GM21515 (cell line): Measurements from ENCODE around the gene IL11.
"Not testable (repeated sequence)": the region's sequence is repeated elsewhere in the genome, so short reads cannot be mapped to it uniquely, and the experiment has no call there.

Source experiments
- ATAC-seq: cut with Tn5 transposase; IDR thresholded peaks from one replicate; pipeline ENCODE4 v1.9.1; 2021; ENCODE audit not compliant: unreplicated experiment

IL11 gene

DNA sequence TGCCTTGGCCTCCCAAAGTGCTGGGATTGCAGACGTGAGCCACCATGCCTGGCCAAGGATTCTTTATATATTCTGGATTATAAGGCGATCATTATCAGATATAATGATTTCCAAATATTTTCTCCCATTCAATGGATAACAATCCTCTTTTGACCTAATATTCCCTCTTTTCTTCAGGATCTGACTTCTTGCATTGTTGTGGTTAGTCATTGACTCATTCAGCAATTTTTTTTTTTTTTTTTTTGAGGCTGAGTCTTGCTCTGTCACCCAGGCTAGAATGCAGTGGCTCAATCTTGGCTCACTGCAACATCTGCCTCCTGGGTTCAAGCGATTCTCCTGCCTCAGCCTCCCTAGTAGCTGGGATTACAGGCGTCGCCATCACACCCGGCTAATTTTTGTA, 40.5 kb downstream of the IL11 start:
- ATAC-seq, result not testable (repeated sequence)

DNA sequence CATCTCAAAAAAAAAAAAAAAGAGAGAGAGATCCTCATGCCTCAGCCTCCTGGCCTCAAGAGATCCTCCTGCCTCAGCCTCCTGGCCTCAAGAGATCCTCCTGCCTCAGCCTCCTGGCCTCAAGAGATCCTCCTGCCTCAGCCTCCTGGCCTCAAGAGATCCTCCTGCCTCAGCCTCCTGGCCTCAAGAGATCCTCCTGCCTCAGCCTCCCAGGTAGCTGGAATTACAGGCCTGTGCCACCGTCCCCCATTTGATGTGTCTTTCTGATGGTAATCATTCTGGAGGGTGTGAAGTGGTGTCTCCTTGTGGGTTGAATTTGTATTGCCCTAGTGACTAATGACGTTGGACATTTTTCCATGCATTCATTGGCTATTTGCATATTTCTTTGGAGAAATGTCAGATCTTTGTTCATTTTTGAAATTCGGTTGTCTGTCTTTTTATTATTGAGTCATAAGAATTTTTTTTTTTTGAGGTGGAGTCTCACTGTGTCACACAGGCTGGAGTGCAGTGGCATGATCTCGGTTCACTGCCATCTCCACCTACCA, 41.4 kb downstream of the IL11 start:
- not testable (repeated sequence) for ATAC-seq

DNA sequence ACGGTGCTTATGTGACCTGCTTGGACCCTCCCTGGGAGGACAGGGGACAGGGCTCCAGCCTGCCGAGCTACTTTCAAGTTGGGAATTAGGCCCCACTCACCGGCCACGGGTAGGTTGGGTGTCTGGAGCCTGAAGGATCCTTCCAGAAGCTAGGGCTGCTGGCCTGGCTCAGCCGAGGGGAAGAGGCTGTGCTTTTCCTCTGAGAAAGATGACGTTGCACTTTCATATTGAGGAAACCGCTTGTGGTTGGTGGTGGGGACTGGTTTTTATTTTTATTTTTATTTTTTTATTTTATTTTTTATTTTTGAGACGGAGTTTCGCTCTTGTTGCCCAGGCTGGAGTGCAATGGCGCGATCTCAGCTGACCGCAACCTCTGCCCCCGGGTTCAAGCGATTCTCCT, 45.1 kb downstream of the IL11 start, which contains the start of gene TMEM150B:
TMEM150B (minus strand) TSS at position 170 of the 400 bp plus-strand sequence. CDS start 4,305 bp downstream, outside the sequence.
- no peak for ATAC-seq

DNA sequence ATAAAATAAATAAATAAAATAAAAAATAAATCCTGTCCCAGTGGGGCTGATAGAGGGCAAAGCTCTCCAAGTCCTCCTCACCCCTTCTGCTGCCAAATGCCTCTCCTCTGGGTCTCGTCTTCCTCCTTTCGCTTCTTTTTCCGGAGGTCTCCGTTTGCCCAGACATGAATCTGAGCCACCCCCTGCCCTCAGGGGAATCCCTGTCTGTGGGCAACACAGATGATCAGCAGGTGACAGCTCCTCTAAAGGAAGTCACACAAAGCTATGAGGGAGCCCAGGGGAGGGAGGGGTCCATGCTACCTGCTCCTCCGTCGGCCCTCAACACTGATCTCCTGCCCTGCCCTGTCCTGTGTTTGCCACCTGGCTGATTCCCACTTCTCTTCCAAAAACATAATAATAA, 45.6 kb downstream of the IL11 start:
- ATAC-seq, result no peak

- ATAC-seq, result no peak
Measured at GRCh38 chr19:55322204-55322885, 47.9 kb downstream of the IL11 start.

DNA sequence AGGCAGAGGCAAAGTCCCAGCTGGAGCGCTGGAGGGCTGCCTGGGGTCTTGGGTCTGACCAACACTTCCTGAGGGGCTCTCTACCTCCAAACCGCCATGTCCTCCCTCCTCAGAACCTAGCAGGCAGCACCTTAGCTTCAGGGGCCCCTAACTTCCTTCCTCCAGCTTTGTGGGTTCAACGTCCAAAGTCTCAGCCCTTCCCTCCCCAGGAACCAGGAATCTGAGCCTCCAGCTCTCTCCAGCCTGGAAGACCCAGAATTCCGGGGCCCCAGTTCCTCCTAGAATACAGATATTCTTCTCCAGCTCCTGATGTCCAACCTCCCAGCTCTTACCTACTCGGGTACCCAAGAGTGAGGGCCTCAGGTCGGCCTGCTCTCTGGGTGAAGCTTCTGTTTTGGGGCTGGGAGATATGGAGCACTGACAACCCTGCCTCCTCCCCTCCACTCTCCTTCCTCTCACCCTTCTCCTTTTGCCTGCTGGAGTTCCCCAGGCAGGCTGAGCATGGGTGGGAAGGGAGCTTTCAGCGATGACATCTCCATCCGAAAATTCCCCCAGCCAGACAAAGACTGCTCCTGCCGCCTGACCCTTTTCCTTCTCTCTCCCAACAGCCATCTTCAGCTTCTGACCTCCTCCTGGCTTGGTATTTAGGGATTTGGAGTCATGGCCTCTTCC, 48.7 kb downstream of the IL11 start:
- ATAC-seq, result no peak

DNA sequence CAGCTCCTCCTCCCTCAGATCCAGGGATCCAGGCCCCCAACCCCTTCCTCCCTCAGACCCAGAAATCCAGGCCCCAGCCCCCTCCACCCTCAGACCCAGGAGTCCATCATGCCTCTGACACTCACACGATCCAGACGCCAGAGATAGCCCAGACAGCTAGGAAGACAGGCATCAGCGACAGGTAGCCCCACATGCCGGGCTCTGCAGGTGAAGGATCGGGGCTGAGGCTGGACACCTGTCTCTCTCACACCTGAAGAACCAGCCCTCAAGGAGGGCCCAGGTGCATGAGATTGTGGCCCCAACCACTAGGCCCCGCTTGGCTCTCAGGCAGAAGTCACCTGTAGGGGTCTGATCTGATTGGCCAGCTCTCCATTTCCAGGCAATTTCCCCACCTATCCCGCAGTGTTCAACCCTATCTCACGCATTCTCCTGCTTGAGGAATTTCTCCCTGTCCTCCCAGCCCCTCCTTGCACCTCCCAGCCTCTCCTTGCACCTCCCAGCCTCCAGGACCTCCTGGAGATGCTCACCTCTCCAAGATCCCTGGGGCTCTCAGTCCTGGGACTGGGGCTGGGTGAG, 49.3 kb downstream of the IL11 start:
- no peak for ATAC-seq

GRCh38 chr19:55319785-55320184, 50.5 kb downstream of the IL11 start:
- no peak for ATAC-seq

DNA sequence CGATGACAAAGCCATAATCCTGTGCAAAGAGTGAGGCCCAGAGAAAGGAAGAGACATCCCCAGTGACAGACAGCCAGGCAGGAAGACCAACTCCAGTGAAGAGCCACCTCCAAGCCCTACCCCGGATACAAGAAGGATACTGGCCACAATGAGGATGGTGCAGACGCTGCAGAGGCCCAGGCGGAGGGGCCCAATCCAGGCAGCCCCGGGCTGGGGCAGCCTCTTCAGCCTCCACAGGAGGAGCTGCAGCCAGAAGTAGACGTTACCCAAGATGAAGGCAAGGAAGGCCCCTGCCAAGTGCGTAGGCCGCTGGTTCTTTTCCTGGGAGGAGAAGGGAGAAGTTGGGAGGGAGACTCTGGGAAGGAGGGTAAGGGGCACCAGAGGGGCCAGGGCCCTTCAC, 53.6 kb downstream of the IL11 start:
- ATAC-seq, result no peak

DNA sequence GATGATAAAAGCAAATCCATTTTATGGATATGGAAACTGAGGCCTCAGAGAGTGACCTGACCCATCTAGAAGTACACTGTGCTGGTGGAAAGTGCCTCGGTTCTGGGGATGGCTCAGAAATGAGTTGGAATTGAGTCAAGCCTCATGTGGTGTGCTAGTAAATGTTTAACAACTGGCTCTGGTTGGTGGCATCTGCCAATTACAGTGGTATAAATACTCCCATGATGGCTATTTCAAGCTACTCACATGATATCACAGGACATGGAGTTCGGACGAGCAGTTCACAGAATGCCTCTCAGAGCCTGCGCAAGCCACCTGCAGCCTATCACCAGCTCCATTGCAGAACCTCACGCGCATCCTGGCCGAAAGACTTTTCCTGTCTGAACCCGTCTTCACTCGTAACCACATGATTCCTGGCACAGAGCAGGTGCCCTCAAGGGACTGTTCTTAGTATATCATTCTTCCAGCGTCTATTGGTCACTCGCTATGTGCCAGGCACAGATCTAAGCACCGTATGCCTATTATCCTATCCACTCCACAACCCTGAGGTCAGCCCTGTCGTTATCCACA, 54.2 kb downstream of the IL11 start:
- ATAC-seq, result no peak

GRCh38 chr19:55314396-55314795, 55.9 kb downstream of the IL11 start:
- ATAC-seq, result no peak
